SU-DHL-6 (cell line): ENCODE measurements around the gene CLIC2.

ENCODE experiments used
- CTCF ChIP-seq: fragments of 200-600 bp; sonication (generic); IDR thresholded peaks from one replicate; pipeline ENCODE4 v1.5.1; 2017; ENCODE audit warnings: antibody characterized with exemption, mild to moderate bottlenecking, low read length, moderate library complexity; ENCODE audit not compliant: insufficient read depth, poor library complexity, severe bottlenecking
- EZH2phosphoT487 ChIP-seq: fragments of 200-600 bp; sonication (generic), shearing (Covaris generic); conservative IDR thresholded peaks from 2 replicates; pipeline ENCODE4 v1.6.1; 2018; ENCODE audit warnings: mild to moderate bottlenecking, antibody characterized with exemption, low read length, moderate library complexity, mixed read lengths

DNA sequence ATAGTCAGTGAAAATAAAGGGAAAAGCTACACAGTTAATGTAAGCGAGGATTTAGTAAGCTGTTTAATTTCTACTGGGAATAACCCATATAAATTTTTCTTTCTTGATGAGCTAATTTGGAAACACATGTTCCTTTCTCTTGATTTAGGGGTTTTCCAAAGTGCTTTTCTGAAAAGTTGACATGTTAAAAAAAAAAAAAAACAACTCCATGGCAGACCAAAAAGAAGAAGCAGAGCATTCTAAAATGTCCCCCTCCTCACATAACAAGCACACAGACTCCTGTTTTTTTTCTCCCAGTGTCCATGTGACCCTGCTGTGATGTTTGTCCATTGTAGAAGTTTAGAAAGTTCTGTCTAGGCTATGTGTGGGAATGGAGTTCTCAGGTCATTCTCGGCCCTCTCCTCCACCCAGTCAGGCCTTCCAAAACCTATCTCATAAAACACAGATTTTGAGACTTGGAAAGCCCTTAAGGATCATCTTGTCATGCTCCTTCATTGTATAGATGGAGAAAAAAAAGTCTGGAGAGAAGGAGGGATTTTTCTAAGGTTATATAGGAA is 792 bp downstream of the CLIC2 start:
- TF ChIP-seq CTCF, result no peak
- TF ChIP-seq EZH2phosphoT487, result no peak
